Neuronal stem cell (in vitro differentiated cells): ENCODE results near the gene PIEZO2.

Source experiments
- DNase-seq: peaks from one replicate; pipeline ENCODE4 v3.0.0-alpha.2; 2013; ENCODE audit warnings: low spot score
- H2AFZ ChIP-seq: one replicate; pipeline ENCODE4 v1.6.1; 2013; ENCODE audit warnings: mild to moderate bottlenecking, low read length, inconsistent platforms
- H2AK5ac ChIP-seq: 2 replicates; pipeline ENCODE4 v1.6.1; 2013; ENCODE audit warnings: low read depth, mild to moderate bottlenecking, inconsistent platforms, low read length, moderate library complexity, mixed read lengths
- H2BK120ac ChIP-seq: 2 replicates; pipeline ENCODE4 v1.6.1; 2013; ENCODE audit warnings: low read depth, mild to moderate bottlenecking, inconsistent platforms, low read length, moderate library complexity, mixed read lengths
- H2BK12ac ChIP-seq: one replicate; pipeline ENCODE4 v1.6.1; 2013; ENCODE audit warnings: low read length, inconsistent platforms
- H2BK15ac ChIP-seq: 2 replicates; pipeline ENCODE4 v1.6.1; 2013; ENCODE audit warnings: mild to moderate bottlenecking, low read length, inconsistent platforms, mixed read lengths
- H2BK5ac ChIP-seq: one replicate; pipeline ENCODE4 v1.6.1; 2013; ENCODE audit warnings: inconsistent platforms, mild to moderate bottlenecking, low read length, moderate library complexity
- H3K14ac ChIP-seq: one replicate; pipeline ENCODE4 v1.6.1; 2013; ENCODE audit warnings: low read length, inconsistent platforms
- H3K18ac ChIP-seq: 2 replicates; pipeline ENCODE4 v1.6.1; 2013; ENCODE audit warnings: low read length, inconsistent platforms
- H3K23ac ChIP-seq: 2 replicates; pipeline ENCODE4 v1.6.1; 2013; ENCODE audit warnings: low read depth, mild to moderate bottlenecking, mixed read lengths, low read length, inconsistent platforms; ENCODE audit not compliant: poor library complexity
- H3K27ac ChIP-seq: replicated peaks from 3 replicates; pipeline ENCODE4 v1.5.1; 2013; ENCODE audit warnings: low read length, inconsistent platforms
- H3K27me3 ChIP-seq, 3 experiments: 2 replicates each; pipeline ENCODE4 v1.6.1; 2013; ENCODE audit warnings: low read length in 3 of 3, mild to moderate bottlenecking in 2 of 3, inconsistent platforms in 1 of 3, low read depth in 1 of 3, mixed read lengths in 1 of 3, moderate library complexity in 1 of 3; ENCODE audit not compliant: control insufficient read depth in 3 of 3, insufficient read depth in 3 of 3
- H3K36me3 ChIP-seq, 2 donors: replicated peaks in 1 of 2; 2 replicates each; pipeline ENCODE4 v1.6.1; 2013; ENCODE audit warnings: low read length in 2 of 2; ENCODE audit not compliant: control insufficient read depth in 2 of 2, insufficient read depth in 2 of 2
- H3K4ac ChIP-seq: 2 replicates; pipeline ENCODE4 v1.6.1; 2013; ENCODE audit warnings: inconsistent platforms, mild to moderate bottlenecking, low read length, moderate library complexity
- H3K4me1 ChIP-seq, 2 donors: 1 replicate in 1 of 2; 2 replicates in 1 of 2; pipeline ENCODE4 v1.6.1; 2013; ENCODE audit warnings: low read length in 2 of 2, low read depth in 1 of 2; ENCODE audit not compliant: control insufficient read depth in 2 of 2, insufficient read depth in 1 of 2
- H3K4me2 ChIP-seq: one replicate; pipeline ENCODE4 v1.6.1; 2013; ENCODE audit warnings: mild to moderate bottlenecking, low read length, inconsistent platforms; ENCODE audit not compliant: insufficient read depth, poor library complexity, severe bottlenecking
- H3K4me3 ChIP-seq, 2 donors: 2 replicates each; pipeline ENCODE4 v1.5.1; 2013; ENCODE audit warnings: low read length in 2 of 2, mild to moderate bottlenecking in 2 of 2, inconsistent platforms in 1 of 2, moderate library complexity in 1 of 2
- H3K79me1 ChIP-seq: one replicate; pipeline ENCODE4 v1.6.1; 2013; ENCODE audit warnings: low read depth, mild to moderate bottlenecking, inconsistent platforms, low read length, moderate library complexity
- H3K9ac ChIP-seq: one replicate; pipeline ENCODE4 v1.6.1; 2013; ENCODE audit warnings: mild to moderate bottlenecking, low read depth, low read length, inconsistent platforms; ENCODE audit not compliant: poor library complexity
- H3K9me3 ChIP-seq, 2 donors: replicated peaks in 1 of 2; 2 replicates each; pipeline versions ENCODE3 to v1.6.1; 2013; ENCODE audit warnings: low read length in 2 of 2, mild to moderate bottlenecking in 2 of 2, inconsistent platforms in 1 of 2, low read depth in 1 of 2, mixed read lengths in 1 of 2, moderate library complexity in 1 of 2; ENCODE audit not compliant: control insufficient read depth in 2 of 2, insufficient read depth in 1 of 2
- H4K8ac ChIP-seq: one replicate; pipeline ENCODE4 v1.6.1; 2013; ENCODE audit warnings: low read depth, mild to moderate bottlenecking, inconsistent platforms, low read length, moderate library complexity
- H4K91ac ChIP-seq: one replicate; pipeline ENCODE4 v1.6.1; 2013; ENCODE audit warnings: low read length, low read depth, mild to moderate bottlenecking, inconsistent platforms; ENCODE audit not compliant: poor library complexity
- WGBS, 2 donors: extraction: QIAGEN DNeasy Blood & Tissue Kit; methylation state at CpG; one replicate each; pipeline ENCODE4 v1.1.7; 2013; ENCODE audit warnings: missing lambda C conversion rate in 2 of 2, mixed read lengths in 1 of 2; ENCODE audit not compliant: insufficient read length in 2 of 2, insufficient replicate concordance in 1 of 2; ENCODE audit errors: extremely low coverage in 2 of 2; 5-methylcytosine and 5-hydroxymethylcytosine counted together

Gene PIEZO2

DNA sequence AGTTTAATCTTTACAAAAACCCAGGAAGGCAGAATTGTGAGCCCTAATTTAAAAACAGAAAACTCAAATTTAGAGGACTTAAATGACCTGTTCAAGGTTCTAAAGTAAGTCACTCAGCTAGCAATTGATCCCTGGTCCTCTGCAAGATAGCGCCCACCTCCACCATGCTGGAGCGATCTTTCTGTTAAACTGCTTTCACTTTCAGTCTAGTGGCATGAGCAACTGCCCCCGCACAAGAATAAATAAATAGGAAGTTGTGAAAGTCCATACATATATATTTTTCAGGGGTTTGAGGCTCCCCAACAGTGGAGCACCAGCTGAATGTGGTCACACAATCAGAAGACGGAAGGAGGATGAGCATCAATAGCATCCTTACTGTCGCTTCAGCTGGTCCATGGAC, 405.6 kb downstream of the PIEZO2 start:
- no peak overlapping the region for H2BK12ac ChIP-seq
- H2BK5ac ChIP-seq: no peak overlapping the region
- WGBS, 2 donors: no CpG with 5 or more reads among the region's 5 CpGs

DNA sequence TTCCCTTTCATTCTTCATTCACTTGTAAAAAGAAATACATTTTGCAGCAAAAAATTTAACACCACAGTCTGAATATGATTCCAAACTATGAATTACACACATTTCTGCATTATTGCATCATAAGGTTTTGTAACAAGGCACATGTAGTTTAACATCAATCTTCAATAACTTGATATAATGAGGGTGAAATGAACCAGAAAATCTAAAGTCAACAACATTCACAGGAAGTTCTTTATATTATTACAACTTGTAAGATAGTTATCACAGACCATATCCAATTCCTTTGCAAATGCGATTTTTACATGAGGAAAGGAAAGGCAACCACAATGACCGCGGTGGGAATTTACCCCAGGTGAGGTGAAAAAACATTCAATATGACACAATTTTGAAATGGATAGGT, 410.2 kb downstream of the PIEZO2 start:
- no peak overlapping the region for H2BK5ac ChIP-seq
- no CpG with 5 or more reads among the region's 3 CpGs for WGBS, 2 donors
- H4K8ac ChIP-seq: no peak overlapping the region
- no peak for DNase-seq
- no peak overlapping the region for H2BK12ac ChIP-seq
- no peak overlapping the region for H2AK5ac ChIP-seq
- no peak overlapping the region for H3K9ac ChIP-seq
- no peaks in the 10 kb centered on the region for H3K9me3 ChIP-seq
- no peaks in the 10 kb centered on the region for H3K27me3 ChIP-seq
- H3K4me3 ChIP-seq: no peak overlapping the region
- no peak overlapping the region for H2AFZ ChIP-seq
- H3K4ac ChIP-seq: no peak overlapping the region
- no peaks in the 10 kb centered on the region for H3K79me1 ChIP-seq
- no peaks in the 10 kb centered on the region for H3K4me1 ChIP-seq
- H3K27ac ChIP-seq: no peak overlapping the region
- no peak overlapping the region for H3K14ac ChIP-seq
- no peak overlapping the region for H2BK120ac ChIP-seq
- no peak overlapping the region for H3K4me2 ChIP-seq
- no peak overlapping the region for H3K18ac ChIP-seq
- no peak overlapping the region for H4K91ac ChIP-seq
- H2BK15ac ChIP-seq: no peak overlapping the region
- no peaks in the 10 kb centered on the region for H3K36me3 ChIP-seq
- no peak overlapping the region for H3K23ac ChIP-seq

More for the DNA sequence above, 405.6 kb downstream of the PIEZO2 start:
- no peaks in the 10 kb centered on the region for H3K9me3 ChIP-seq
- no peaks in the 10 kb centered on the region for H3K36me3 ChIP-seq
- no peaks in the 10 kb centered on the region for H3K4me1 ChIP-seq
- DNase-seq: no peak
- no peak overlapping the region for H3K14ac ChIP-seq
- H3K4ac ChIP-seq: no peak overlapping the region
- no peak overlapping the region for H3K4me2 ChIP-seq
- H4K91ac ChIP-seq: no peak overlapping the region
- no peak overlapping the region for H2BK15ac ChIP-seq
- no peak overlapping the region for H3K4me3 ChIP-seq
- no peak overlapping the region for H3K18ac ChIP-seq
- no peak overlapping the region for H2BK120ac ChIP-seq
- H3K79me1 ChIP-seq: no peaks in the 10 kb centered on the region
- no peak overlapping the region for H3K27ac ChIP-seq
- H2AFZ ChIP-seq: no peak overlapping the region
- no peaks in the 10 kb centered on the region for H3K27me3 ChIP-seq
- H4K8ac ChIP-seq: no peak overlapping the region
- no peak overlapping the region for H2AK5ac ChIP-seq
- H3K23ac ChIP-seq: no peak overlapping the region
- no peak overlapping the region for H3K9ac ChIP-seq

DNA sequence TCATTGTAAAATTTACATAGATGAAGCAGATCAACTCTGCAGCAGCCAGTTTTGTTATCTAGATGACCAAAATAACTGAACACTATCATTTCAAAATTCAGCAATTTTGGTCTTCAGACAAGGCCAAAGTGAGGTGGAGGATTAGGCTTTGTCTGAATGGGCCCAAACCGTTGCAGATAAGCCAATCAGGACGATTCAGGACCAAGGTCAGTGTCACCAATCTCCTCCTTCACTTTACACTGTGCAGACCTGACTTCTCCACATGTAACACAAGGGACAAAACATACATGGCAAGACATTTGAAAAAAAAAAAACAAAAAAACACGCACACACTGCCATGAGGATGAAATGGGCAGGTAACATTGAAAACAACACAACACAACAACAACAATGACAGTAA, 412.4 kb downstream of the PIEZO2 start:
- Histone ChIP-seq H3K4me2 (no peak overlapping the region), H2BK5ac (no peak overlapping the region), H3K14ac (no peak overlapping the region), H3K9ac (no peak overlapping the region), H2BK12ac (no peak overlapping the region), H3K79me1 (no peaks in the 10 kb centered on the region), H4K8ac (no peak overlapping the region), H3K4ac (no peak overlapping the region), H3K23ac (no peak overlapping the region), H4K91ac (no peak overlapping the region), H3K9me3 (no peaks in the 10 kb centered on the region), H3K4me1 (no peaks in the 10 kb centered on the region), H3K27ac (no peak overlapping the region), H2BK15ac (no peak overlapping the region), H3K18ac (no peak overlapping the region), H3K4me3 (no peak overlapping the region), H3K27me3 (no peaks in the 10 kb centered on the region), H2AFZ (no peak overlapping the region), H2BK120ac (no peak overlapping the region), H3K36me3 (no peaks in the 10 kb centered on the region), H2AK5ac (no peak overlapping the region)
- no peak for DNase-seq
- no CpG with 5 or more reads among the region's 3 CpGs for WGBS, 2 donors

GRCh38 chr18:10732990-10733389, 416.4 kb downstream of the PIEZO2 start:
- no peak overlapping the region for H2BK120ac ChIP-seq
- H3K4me3 ChIP-seq: no peak overlapping the region
- no peak overlapping the region for H3K9ac ChIP-seq
- no peak overlapping the region for H3K27ac ChIP-seq
- no peaks in the 10 kb centered on the region for H3K27me3 ChIP-seq
- no CpG with 5 or more reads among the region's 4 CpGs for WGBS, 2 donors
- no peak overlapping the region for H2BK12ac ChIP-seq
- no peak overlapping the region for H2AK5ac ChIP-seq
- H4K91ac ChIP-seq: no peak overlapping the region
- H3K4me1 ChIP-seq: no peaks in the 10 kb centered on the region
- H2BK15ac ChIP-seq: no peak overlapping the region
- no peak overlapping the region for H3K4me2 ChIP-seq
- H3K36me3 ChIP-seq: no peaks in the 10 kb centered on the region
- H3K4ac ChIP-seq: no peak overlapping the region
- no peaks in the 10 kb centered on the region for H3K79me1 ChIP-seq
- no peak overlapping the region for H3K23ac ChIP-seq
- no peak overlapping the region for H3K14ac ChIP-seq
- no peak overlapping the region for H2AFZ ChIP-seq
- DNase-seq: no peak
- H4K8ac ChIP-seq: no peak overlapping the region
- H3K9me3 ChIP-seq: no peaks in the 10 kb centered on the region
- H3K18ac ChIP-seq: no peak overlapping the region
- H2BK5ac ChIP-seq: no peak overlapping the region
